Measurements from ENCODE around the gene RECK. TPM values are rescaled to one million over a fixed set of nuclear protein-coding genes. Genes with fewer than 3 reads are reported as not detected.
A peak's percentile ranks its signal among the peaks of the same experiment; 100 is the strongest.

Gene RECK
- total and polyA plus RNA-seq, 8 donors, result 18.5 to 23.7 (median 22.6) TPM

GRCh38 chr9:36046923-36047322, 10.2 kb downstream of the RECK start:
- intact Hi-C loops (cut with DNase I), result no loop called here
- H3K9me3 ChIP-seq, result no peaks in the 10 kb centered on the region
- no peak for TF ChIP-seq CTCF (IDR thresholded peaks at IDR 0.05)
- H3K4me3 ChIP-seq, result no peak overlapping the region
- no peaks in the 10 kb centered on the region for H3K36me3 ChIP-seq
- ATAC-seq (no peak), DNase-seq (no peak)
- no peaks in the 10 kb centered on the region for H3K27me3 ChIP-seq
- H3K27ac ChIP-seq, result no peak overlapping the region
- peaks cover 0 to 2% of the 10 kb centered on the region in 2 donors for H3K4me1 ChIP-seq

DNA sequence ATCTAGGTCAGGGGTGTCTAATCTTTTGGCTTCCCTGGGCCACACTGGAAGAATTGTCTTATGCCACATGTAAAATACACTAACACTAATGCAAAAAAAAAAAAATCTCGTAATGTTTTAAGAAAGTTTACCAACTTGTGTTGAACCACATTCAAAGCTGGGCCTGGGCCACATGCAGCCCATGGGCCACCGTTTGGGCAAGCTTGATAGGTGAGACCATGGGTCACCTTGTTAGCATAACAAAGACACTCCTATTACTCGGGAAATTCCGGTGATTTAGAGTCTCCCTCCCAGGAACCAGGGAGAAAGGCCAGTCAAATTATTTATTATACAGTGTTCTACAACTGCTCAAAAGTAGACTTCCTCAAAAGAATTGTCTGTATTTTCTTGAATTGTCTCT, 12.7 kb downstream of the RECK start:
- Histone ChIP-seq H3K4me3 (no peak overlapping the region), H3K9me3 (no peaks in the 10 kb centered on the region), H3K4me1 (no peaks in the 10 kb centered on the region), H3K36me3 (no peaks in the 10 kb centered on the region), H3K27me3 (no peaks in the 10 kb centered on the region), H3K27ac (no peak overlapping the region)
- DNase-seq, result no peak
- no peak for ATAC-seq
- no peak for TF ChIP-seq CTCF (IDR thresholded peaks at IDR 0.05)
- intact Hi-C loops (cut with DNase I), result no loop called here

DNA sequence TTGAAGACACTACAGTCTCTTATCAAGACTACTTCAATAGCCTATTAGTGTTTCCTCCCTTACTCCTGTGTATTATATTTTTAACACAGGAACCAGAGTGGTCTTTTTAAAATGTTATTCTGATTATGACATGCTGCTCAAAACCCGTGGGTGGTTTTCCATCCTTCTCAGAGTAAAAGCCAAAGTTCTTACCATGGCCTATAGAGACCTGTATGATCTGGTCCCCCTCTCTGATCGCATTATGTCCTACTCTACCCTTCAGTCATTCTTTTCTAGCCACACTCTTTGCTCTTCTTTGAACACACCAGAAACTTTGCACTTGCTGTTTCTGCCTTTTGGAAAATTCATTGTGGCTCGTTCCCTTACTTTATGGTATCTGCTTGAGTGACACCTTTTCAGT, 13.8 kb downstream of the RECK start:
- TF ChIP-seq CTCF (IDR thresholded peaks at IDR 0.05), result no peak
- intact Hi-C loops (cut with DNase I), result no loop called here
- H3K27ac ChIP-seq, result no peak overlapping the region

GRCh38 chr9:36051317-36051716, 14.6 kb downstream of the RECK start:
- Histone ChIP-seq H3K36me3 (no peaks in the 10 kb centered on the region), H3K4me3 (no peak overlapping the region), H3K9me3 (no peaks in the 10 kb centered on the region), H3K27ac (no peak overlapping the region), H3K4me1 (no peaks in the 10 kb centered on the region), H3K27me3 (no peaks in the 10 kb centered on the region)
- no peak for TF ChIP-seq CTCF (IDR thresholded peaks at IDR 0.05)
- DNase-seq (no peak), ATAC-seq (no peak)
- intact Hi-C loops (cut with DNase I), result no loop called here

More for the DNA sequence above, 13.8 kb downstream of the RECK start:
- Histone ChIP-seq H3K36me3 (no peaks in the 10 kb centered on the region), H3K4me1 (no peaks in the 10 kb centered on the region), H3K4me3 (no peak overlapping the region), H3K9me3 (no peaks in the 10 kb centered on the region), H3K27me3 (no peaks in the 10 kb centered on the region)
- no peak for DNase-seq
- no peak for ATAC-seq

DNA sequence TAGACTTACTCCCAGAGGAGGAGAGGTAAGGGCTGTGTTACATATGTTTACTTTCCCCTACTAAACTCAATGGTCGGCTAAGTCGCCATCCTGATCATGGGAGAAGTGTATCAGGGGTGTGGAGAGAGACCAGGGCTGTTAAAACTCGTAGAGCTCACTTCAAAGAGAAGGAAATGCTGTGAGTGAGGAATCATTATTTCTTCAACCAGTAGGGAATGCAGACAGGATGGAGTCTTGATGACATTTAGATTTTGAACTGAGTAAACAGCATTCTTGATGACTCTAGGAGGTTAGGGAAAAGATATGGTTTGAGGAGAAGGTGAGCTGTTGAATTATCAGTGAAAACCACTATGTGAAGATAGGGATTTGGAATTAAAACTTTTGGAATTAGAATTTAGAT, 17.3 kb downstream of the RECK start:
- Histone ChIP-seq H3K4me3 (no peak overlapping the region), H3K36me3 (no peaks in the 10 kb centered on the region), H3K9me3 (no peaks in the 10 kb centered on the region), H3K27me3 (no peaks in the 10 kb centered on the region), H3K27ac (no peak overlapping the region), H3K4me1 (no peaks in the 10 kb centered on the region)
- no peak for DNase-seq
- no peak for TF ChIP-seq CTCF (IDR thresholded peaks at IDR 0.05)
- peak; percentile 25 for ATAC-seq
- intact Hi-C loops (cut with DNase I), result no loop called here

Measured in left lung (tissue), 10 donors.